Vagina (tissue), 2 donors: ENCODE results near the gene TPSD1. TPM values are rescaled to one million over a fixed set of nuclear protein-coding genes. Genes with fewer than 3 reads are reported as not detected.
"Not testable (repeated sequence)": the region's sequence is repeated elsewhere in the genome, so short reads cannot be mapped to it uniquely, and the experiment has no call there.

Source experiments
- DNase-seq, 2 donors: peaks; one replicate each; pipeline ENCODE4 v3.0.0-alpha.2; 2017; ENCODE audit errors: extremely low spot score in 2 of 2
- H3K27ac ChIP-seq: fragments of 200-600 bp; sonication (generic); one replicate; pipeline ENCODE4 v1.5.1; 2019
- H3K27me3 ChIP-seq: fragments of 200-600 bp; sonication (generic); one replicate; pipeline ENCODE4 v1.5.1; 2019
- H3K36me3 ChIP-seq, 2 donors: fragments of 200-600 bp; sonication (generic); one replicate each; pipeline ENCODE4 v1.5.1; 2017 to 2019
- H3K4me1 ChIP-seq: fragments of 200-600 bp; sonication (generic); one replicate; pipeline ENCODE4 v1.5.1; 2019
- H3K4me3 ChIP-seq, 2 donors: fragments of 200-600 bp; sonication (generic); 1 replicate in 1 of 2; 2 replicates in 1 of 2; pipeline ENCODE4 v1.5.1; 2016 to 2019
- H3K9me3 ChIP-seq: fragments of 200-600 bp; sonication (generic); one replicate; pipeline ENCODE4 v1.5.1; 2019
- CTCF ChIP-seq, 3 experiments: fragments of 450-650 bp in 2 of 3; fragments of 200-600 bp in 1 of 3; sonication (generic) in 1 of 3; IDR thresholded peaks; one replicate each; pipeline ENCODE4 v1.5.1; 2017 to 2019; ENCODE audit warnings: antibody characterized with exemption in 3 of 3, mild to moderate bottlenecking in 2 of 3, moderate library complexity in 2 of 3
- POLR2A ChIP-seq, 2 donors: fragments of 450-650 bp; IDR thresholded peaks; one replicate each; pipeline ENCODE4 v1.6.1; 2017; ENCODE audit warnings: antibody characterized with exemption in 2 of 2, mild to moderate bottlenecking in 2 of 2, moderate library complexity in 2 of 2
- POLR2AphosphoS5 ChIP-seq, 2 donors: sonication (generic); formaldehyde crosslinking; IDR thresholded peaks; one replicate each; pipeline ENCODE4 v1.9.0; 2017; ENCODE audit warnings: antibody characterized with exemption in 2 of 2, mild to moderate bottlenecking in 2 of 2, low read depth in 1 of 2; ENCODE audit not compliant: insufficient read depth in 1 of 2
- intact Hi-C: fragments of 100-400 bp; cut with DNase I; formaldehyde crosslinking; loops from one replicate; pipeline ENCODE4 v1.15.1; 2023
- total RNA-seq: library from RNA; depleted of rRNA; stranded (reverse); fragments of >200 nt; gene quantifications from one replicate; pipeline ENCODE4 v1.2.3, GENCODE V29; 2016

TPSD1 gene
- total RNA-seq, 1 donor from 2014 or later = 7.1 TPM

- H3K4me1 ChIP-seq = no peaks in the 10 kb centered on the region
- intact Hi-C loops = no loop called here
- H3K4me3 ChIP-seq = no peak overlapping the region
- no peak for DNase-seq
- H3K36me3 ChIP-seq = no peaks in the 10 kb centered on the region
- no peak overlapping the region for H3K27ac ChIP-seq
- H3K27me3 ChIP-seq = no peaks in the 10 kb centered on the region
- H3K9me3 ChIP-seq = no peaks in the 10 kb centered on the region
- TF ChIP-seq POLR2A (IDR thresholded peaks at IDR 0.05) = no peak
- no peak for TF ChIP-seq CTCF (IDR thresholded peaks at IDR 0.05)
- TF ChIP-seq POLR2AphosphoS5 (IDR thresholded peaks at IDR 0.05; ENCODE audit: insufficient read depth in 1 of 2, low read depth in 1 of 2) = no peak
Observed at GRCh38 chr16:1223355-1224214, 32.3 kb upstream of the TPSD1 start.

- TF ChIP-seq POLR2AphosphoS5 (IDR thresholded peaks at IDR 0.05; ENCODE audit: insufficient read depth in 1 of 2, low read depth in 1 of 2) (no peak), CTCF (IDR thresholded peaks at IDR 0.05) (no peak), POLR2A (IDR thresholded peaks at IDR 0.05) (no peak)
- no peaks in the 10 kb centered on the region for H3K9me3 ChIP-seq
- no peak overlapping the region for H3K27ac ChIP-seq
Observed at GRCh38 chr16:1224558-1224957, 31.3 kb upstream of the TPSD1 start.

GRCh38 chr16:1225051-1225451 is 30.8 kb upstream of the TPSD1 start, which contains the start of gene TPSG1:
TPSG1 (minus strand) TSS chr16:1225268; CDS start chr16:1225252, 16 bp downstream.
- no peaks in the 10 kb centered on the region for H3K27me3 ChIP-seq
- H3K4me3 ChIP-seq = no peak within 1 kb of the TSS
- no peak within 1 kb of the TSS for H3K27ac ChIP-seq
- H3K36me3 ChIP-seq = no peaks in the 10 kb centered on the region
- TF ChIP-seq CTCF (IDR thresholded peaks at IDR 0.05) = no peak
- TF ChIP-seq POLR2AphosphoS5 (IDR thresholded peaks at IDR 0.05; ENCODE audit: insufficient read depth in 1 of 2, low read depth in 1 of 2) = no peak
- no peak for TF ChIP-seq POLR2A (IDR thresholded peaks at IDR 0.05)
- no peak for DNase-seq
- intact Hi-C loops = no loop called here
- no peaks in the 10 kb centered on the region for H3K9me3 ChIP-seq
- no peaks in the 10 kb centered on the region for H3K4me1 ChIP-seq

More at GRCh38 chr16:1224558-1224957, 31.3 kb upstream of the TPSD1 start:
- no peak overlapping the region for H3K4me3 ChIP-seq
- no peaks in the 10 kb centered on the region for H3K27me3 ChIP-seq
- no peak for DNase-seq
- intact Hi-C loops = no loop called here
- no peaks in the 10 kb centered on the region for H3K4me1 ChIP-seq
- H3K36me3 ChIP-seq = no peaks in the 10 kb centered on the region

GRCh38 chr16:1225728-1226311 is 30.0 kb upstream of the TPSD1 start:
- H3K36me3 ChIP-seq, H3K4me1 ChIP-seq, H3K4me3 ChIP-seq, H3K27me3 ChIP-seq, DNase-seq, H3K27ac ChIP-seq, H3K9me3 ChIP-seq, intact Hi-C loops: not testable (repeated sequence)

- DNase-seq, H3K27ac ChIP-seq, intact Hi-C loops, H3K4me1 ChIP-seq, H3K4me3 ChIP-seq, H3K9me3 ChIP-seq, H3K27me3 ChIP-seq, H3K36me3 ChIP-seq: not testable (repeated sequence)
Observed at GRCh38 chr16:1226692-1227091, 29.2 kb upstream of the TPSD1 start.

- H3K36me3 ChIP-seq, H3K4me1 ChIP-seq, H3K27me3 ChIP-seq, H3K4me3 ChIP-seq, H3K27ac ChIP-seq, H3K9me3 ChIP-seq, DNase-seq, intact Hi-C loops: not testable (repeated sequence)
Observed at GRCh38 chr16:1228227-1228626, 27.6 kb upstream of the TPSD1 start.

GRCh38 chr16:1229476-1229875 is 26.4 kb upstream of the TPSD1 start:
- H3K27ac ChIP-seq, H3K27me3 ChIP-seq, DNase-seq, H3K9me3 ChIP-seq, intact Hi-C loops, H3K4me3 ChIP-seq, H3K4me1 ChIP-seq, H3K36me3 ChIP-seq: not testable (repeated sequence)

GRCh38 chr16:1230084-1230470 is 25.8 kb upstream of the TPSD1 start, which contains the start of gene TPSB2:
TPSB2 (minus strand) TSS chr16:1230184; CDS start chr16:1229951, 233 bp downstream.
- intact Hi-C loops, H3K27ac ChIP-seq, H3K27me3 ChIP-seq, DNase-seq, H3K9me3 ChIP-seq, H3K4me3 ChIP-seq, H3K36me3 ChIP-seq, H3K4me1 ChIP-seq: not testable (repeated sequence)

- H3K4me3 ChIP-seq, intact Hi-C loops: not testable (repeated sequence)
Observed at GRCh38 chr16:1230471-1231212, 25.2 kb upstream of the TPSD1 start.

More at GRCh38 chr16:1230471-1231212, 25.2 kb upstream of the TPSD1 start:
- H3K9me3 ChIP-seq, H3K4me1 ChIP-seq, H3K36me3 ChIP-seq, DNase-seq, H3K27me3 ChIP-seq, H3K27ac ChIP-seq: not testable (repeated sequence)
